K562 (cell line): ENCODE measurements around the gene RPL7A. TPM values are rescaled to one million over a fixed set of nuclear protein-coding genes. Genes with fewer than 3 reads are reported as not detected.

Experiments
- ATAC-seq: fragments of 200-7000 bp; cut with Tn5 transposase; 3 replicates; pipeline ENCODE4 v1.9.1; 2020; ENCODE audit warnings: moderate library complexity
- BruUV-seq: library from RNA; stranded (reverse); fragments of 400-500 nt; replicated peaks from 2 replicates; lab custom pipeline; 2021; lab: Mats Ljungman, UMichigan
- CTCF ChIA-PET: fragments of 300-600 bp; formaldehyde crosslinking; extraction: SDS; loops from one replicate; lab custom pipeline; 2021; ENCODE audit warnings: low intra/inter-chr PET ratio; lab: Yijun Ruan, JAX
- POLR2A ChIA-PET: fragments of 300-600, 350-650 bp; sonication (Branson Sonifier 250); formaldehyde crosslinking; extraction: SDS; loops from one replicate; lab custom pipeline; 2021; ENCODE audit warnings: antibody characterized with exemption, inconsistent platforms; lab: Yijun Ruan, JAX
- DNase-seq, 4 experiments: peaks; one replicate each; pipeline versions ENCODE4 v3.0.0 to v3.0.0-alpha.2; 2011 to 2018; ENCODE audit warnings: low spot score in 3 of 4, mixed read lengths in 3 of 4; ENCODE audit errors: extremely low read depth in 1 of 4
- FAIRE-seq: peaks from 2 replicates; lab custom pipeline; 2011; peaks lifted over from hg19 to GRCh38; lab: Jason Lieb, UNC
- H2AFZ ChIP-seq: 2 replicates; pipeline ENCODE4 v1.6.0; 2011; ENCODE audit warnings: low read depth, low read length, control low read depth, inconsistent platforms
- H3K27ac ChIP-seq: fragments of 200-600 bp; 3 replicates; pipeline ENCODE4 v1.8.0; 2011; ENCODE audit warnings: low read depth, mild to moderate bottlenecking, control low read depth, inconsistent platforms, low read length, moderate library complexity, mixed read lengths; ENCODE audit errors: extremely low read depth
- H3K27me3 ChIP-seq, 2 experiments: fragments of 300-600 bp in 1 of 2; 2 replicates in 1 of 2; 3 replicates in 1 of 2; pipeline versions ENCODE4 v1.6.0 to v1.8.0; 2011; ENCODE audit warnings: inconsistent platforms in 2 of 2, low read length in 2 of 2, mild to moderate bottlenecking in 1 of 2, mixed read lengths in 1 of 2, moderate library complexity in 1 of 2; ENCODE audit not compliant: control insufficient read depth in 2 of 2, insufficient read depth in 2 of 2
- H3K36me3 ChIP-seq: fragments of 300-600 bp; 3 replicates; pipeline ENCODE4 v1.8.0; 2011; ENCODE audit warnings: mild to moderate bottlenecking, low read length, inconsistent platforms; ENCODE audit not compliant: control insufficient read depth, insufficient read depth
- H3K4me1 ChIP-seq, 2 experiments: fragments of 200-600 bp in 1 of 2; replicated peaks in 1 of 2; 2 replicates in 1 of 2; 3 replicates in 1 of 2; pipeline versions ENCODE4 v1.5.1 to v1.8.0; 2011; ENCODE audit warnings: inconsistent platforms in 2 of 2, low read length in 2 of 2, mild to moderate bottlenecking in 1 of 2, mixed read lengths in 1 of 2, moderate library complexity in 1 of 2; ENCODE audit not compliant: control insufficient read depth in 2 of 2, insufficient read depth in 2 of 2
- H3K4me2 ChIP-seq: 2 replicates; pipeline ENCODE4 v1.6.1; 2011; ENCODE audit warnings: low read length, control low read depth, inconsistent platforms, mixed read lengths; ENCODE audit not compliant: insufficient read depth
- H3K4me3 ChIP-seq: fragments of 200-600 bp; sonication (generic), shearing (Covaris generic); 2 replicates; pipeline ENCODE4 v1.5.1; 2016; ENCODE audit warnings: control low read depth, inconsistent platforms
- H3K79me2 ChIP-seq: fragments of 200-600 bp; 3 replicates; pipeline ENCODE4 v1.8.0; 2011; ENCODE audit warnings: low read length, inconsistent platforms; ENCODE audit not compliant: control insufficient read depth, insufficient read depth
- H3K9ac ChIP-seq, 2 experiments: 2 replicates each; pipeline versions ENCODE4 v1.6.0 to v1.6.1; 2011; ENCODE audit warnings: low read depth in 2 of 2, low read length in 2 of 2, control low read depth in 1 of 2, inconsistent platforms in 1 of 2, mild to moderate bottlenecking in 1 of 2, mixed read lengths in 1 of 2; ENCODE audit not compliant: insufficient read depth in 1 of 2
- H3K9me1 ChIP-seq: one replicate; pipeline ENCODE4 v1.6.0; 2011; ENCODE audit warnings: inconsistent platforms, mild to moderate bottlenecking, low read length, moderate library complexity; ENCODE audit not compliant: control insufficient read depth, insufficient read depth
- H3K9me3 ChIP-seq: replicated peaks from 2 replicates; pipeline ENCODE4 v1.5.1; 2011; ENCODE audit warnings: low read depth, low read length, inconsistent platforms; ENCODE audit not compliant: control insufficient read depth, insufficient read depth
- H4K20me1 ChIP-seq: replicated peaks from 2 replicates; pipeline ENCODE4 v1.6.1; 2011; ENCODE audit warnings: low read length, inconsistent platforms, mixed read lengths; ENCODE audit not compliant: control insufficient read depth, insufficient read depth
- COPS2 ChIP-seq: fragments of 450-650 bp; conservative IDR thresholded peaks from 2 replicates; pipeline ENCODE4 v1.6.1; 2016; ENCODE audit warnings: mild to moderate bottlenecking, moderate library complexity
- FIP1L1 ChIP-seq: fragments of 200-400 bp; formaldehyde crosslinking; IDR thresholded peaks from 2 replicates; pipeline ENCODE4 v1.6.1; 2018; ENCODE audit warnings: mild to moderate bottlenecking, low read depth, low read length; ENCODE audit not compliant: poor library complexity, severe bottlenecking
- HMG20B ChIP-seq: fragments of 250-450 bp; sonication (Bioruptor Pico); IDR thresholded peaks from 2 replicates; pipeline ENCODE4 v1.5.0; 2021; ENCODE audit warnings: mild to moderate bottlenecking
- KAT2B ChIP-seq: IDR thresholded peaks from one replicate; pipeline ENCODE4 v1.6.1; 2012; ENCODE audit warnings: low read depth, mild to moderate bottlenecking, control low read depth, inconsistent platforms, low read length, moderate library complexity
- KDM4B ChIP-seq, 2 experiments: fragments of 450-650 bp in 1 of 2; sonication (generic) in 1 of 2; IDR thresholded peaks; 2 replicates each; pipeline ENCODE4 v1.6.1; 2016 to 2017; ENCODE audit warnings: borderline replicate concordance in 2 of 2, antibody characterized with exemption in 1 of 2, low read depth in 1 of 2, mild to moderate bottlenecking in 1 of 2
- MAFF ChIP-seq: IDR thresholded peaks from 2 replicates; pipeline ENCODE4 v1.6.1; 2012; ENCODE audit warnings: low read length, improper control_type of control experiment
- NFIC ChIP-seq: fragments of 450-650 bp; IDR thresholded peaks from 2 replicates; pipeline ENCODE4 v1.6.1; 2017; ENCODE audit warnings: mild to moderate bottlenecking, inconsistent platforms
- NFIX ChIP-seq: fragments of 250-450 bp; sonication (Bioruptor Pico); IDR thresholded peaks from 2 replicates; pipeline ENCODE4 v1.4.0; 2020; ENCODE audit warnings: low read depth, mild to moderate bottlenecking, moderate library complexity
- SAFB2 ChIP-seq: fragments of 200-400 bp; formaldehyde crosslinking; IDR thresholded peaks from 2 replicates; pipeline ENCODE4 v1.6.1; 2018; ENCODE audit warnings: borderline replicate concordance, low read length, low read depth, moderate library complexity; ENCODE audit not compliant: severe bottlenecking
- SRSF9 ChIP-seq: fragments of 200-400 bp; formaldehyde crosslinking; IDR thresholded peaks from 2 replicates; pipeline ENCODE4 v1.6.1; 2017; ENCODE audit warnings: low read depth, low read length, borderline replicate concordance
- ZNF175 ChIP-seq: fragments of 200-800 bp; sonication (Bioruptor generic); IDR thresholded peaks from 2 replicates; pipeline ENCODE4 v1.6.1; 2016; ENCODE audit warnings: low read depth, mild to moderate bottlenecking, missing genetic modification characterization, missing compliant biosample characterization
- ZNF76 ChIP-seq: fragments of 250-450 bp; sonication (Bioruptor Pico); IDR thresholded peaks from 2 replicates; pipeline ENCODE4 v1.4.0; 2020; ENCODE audit warnings: mild to moderate bottlenecking, moderate library complexity, borderline replicate concordance
- WGBS: fragments of 100-300 bp; shearing (Covaris generic); methylation state at CpG from one replicate; pipeline ENCODE4 v1.1.6; 2016; ENCODE audit warnings: low coverage, mixed read lengths; ENCODE audit not compliant: insufficient coverage; ENCODE audit errors: missing lambda C conversion rate; 5-methylcytosine and 5-hydroxymethylcytosine counted together
- in situ Hi-C: fragments of 300-500 bp; cut with MboI; formaldehyde crosslinking; loops from 4 replicates; pipeline ENCODE4 v1.15.0; 2018; ENCODE audit warnings: inconsistent platforms, mixed read lengths
- intact Hi-C: fragments of 100-400 bp; cut with micrococcal nuclease; formaldehyde crosslinking; loops from 2 replicates; pipeline ENCODE4 v1.14.2; 2022
- polyA plus RNA-seq, 8 experiments: library from polyadenylated mRNA; depleted of rRNA in 4 of 8; stranded (reverse) in 5 of 8; unstranded in 3 of 8; fragments of >200 nt; fragmentation: Nextera tagmentation in 2 of 8; fragmentation: Illumina TruSeq in 1 of 8; extraction: Ambion mirVana in 2 of 8; extraction: Trizol in 1 of 8; gene quantifications; 2 replicates each; pipeline versions ENCODE4 v1.2.1 to v1.2.3, GENCODE V29; 2011 to 2014; ENCODE audit warnings: inconsistent platforms in 1 of 8, missing spikeins in 1 of 8
- total RNA-seq, 7 experiments: library from RNA; depleted of rRNA in 6 of 7; stranded (reverse); fragments of >200 nt in 6 of 7; fragmentation: Illumina TruSeq in 2 of 7; extraction: Trizol in 2 of 7; gene quantifications; 2 replicates each; pipeline versions ENCODE4 v1.2.1 to v1.2.3, GENCODE V29; 2011 to 2021; ENCODE audit warnings: low replicate concordance in 1 of 7
- TF ChIP-seq, protein P1 (sequence below): sonication (generic); formaldehyde crosslinking; IDR thresholded peaks from 2 replicates; pipeline ENCODE4 v1.9.0; 2022; ENCODE audit warnings: mild to moderate bottlenecking, missing genetic modification reagents
- TF ChIP-seq, protein P2 (sequence below): fragments of 450-650 bp; formaldehyde crosslinking; IDR thresholded peaks from 2 replicates; pipeline ENCODE4 v1.4.0; 2020; ENCODE audit warnings: mild to moderate bottlenecking
- TF ChIP-seq, protein P3 (sequence below): sonication (generic); formaldehyde crosslinking; IDR thresholded peaks from 2 replicates; pipeline ENCODE4 v1.8.0; 2023; ENCODE audit warnings: missing genetic modification reagents, mild to moderate bottlenecking, borderline replicate concordance

The RPL7A gene
- total and polyA plus RNA-seq, 9 of the 15 experiments (the other 6 are each of a cell fraction or from before 2014, with no cell fraction given), result 1,935 to 3,760 (median 2,652) TPM

DNA sequence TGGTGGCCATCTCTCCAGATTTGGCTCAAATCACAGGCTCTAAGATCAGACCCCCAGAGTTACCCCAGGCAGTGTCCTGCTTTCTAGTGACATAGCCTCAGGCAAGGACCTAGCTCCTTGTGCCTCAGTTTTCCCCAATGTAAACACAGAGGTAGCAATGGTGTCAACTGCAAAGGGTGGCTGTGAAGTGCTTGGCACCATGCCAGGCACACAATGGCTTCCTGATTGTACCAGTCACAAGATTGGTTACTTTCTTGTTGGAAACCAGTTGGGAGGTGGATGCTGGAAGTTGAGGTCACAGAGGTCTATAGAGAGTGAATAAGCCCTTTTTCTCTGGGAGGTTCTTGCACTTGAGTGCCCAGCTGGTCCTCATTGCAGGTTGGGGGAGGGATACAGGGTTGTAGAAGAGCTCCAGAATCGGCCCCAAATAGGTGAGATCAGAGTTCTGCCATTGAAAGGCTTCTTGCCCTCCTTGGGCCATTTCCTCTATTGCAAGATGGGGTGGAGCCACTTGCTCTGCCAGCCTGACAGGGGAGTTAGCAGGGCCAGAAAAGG, 30.5 kb downstream of the RPL7A start:
- Histone ChIP-seq H2AFZ (no peak overlapping the region), H3K9ac (peak overlapping the region in 1 of 2 experiments; percentile 19; a peak in 1 of 4 replicates), H3K79me2 (peaks cover 32% of the 10 kb centered on the region), H3K27me3 (no peaks in the 10 kb centered on the region; a peak in 1 of 5 replicates), H3K9me1 (no peaks in the 10 kb centered on the region), H3K4me3 (no peak overlapping the region), H3K9me3 (peaks cover 5% of the 10 kb centered on the region), H3K36me3 (peaks cover 6% of the 10 kb centered on the region; the same call in 1 of the 3 replicates), H3K27ac (no peak overlapping the region), H3K4me2 (no peak overlapping the region), H4K20me1 (peaks cover 6% of the 10 kb centered on the region; the same call in 1 of the 2 replicates), H3K4me1 (peaks cover 18 to 29% of the 10 kb centered on the region in 2 experiments; a peak in 4 of 5 replicates)
- ChIA-PET POLR2A (interaction anchor here (0.6 to 8.3 kb wide), 8 partner anchors 8 to 73 kb away, joined by 3 to 81 read pairs (median 6); partner anchors contain the start of genes MED22 and RPL7A), CTCF (no interaction called here)
- FAIRE-seq (no peak), DNase-seq (no peak), ATAC-seq (no peak)
- intact Hi-C loops, result no loop called here
- no TSS peak for BruUV-seq
- no peak for TF ChIP-seq ZNF76 (CRISPR knock-in tag)
- no peak for TF ChIP-seq ZNF175 (CRISPR knock-in tag)
- no peak for TF ChIP-seq COPS2
- no peak for TF ChIP-seq MAFF
- TF ChIP-seq, protein P1, sequence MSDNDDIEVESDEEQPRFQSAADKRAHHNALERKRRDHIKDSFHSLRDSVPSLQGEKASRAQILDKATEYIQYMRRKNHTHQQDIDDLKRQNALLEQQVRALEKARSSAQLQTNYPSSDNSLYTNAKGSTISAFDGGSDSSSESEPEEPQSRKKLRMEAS, result no peak
- no peak for TF ChIP-seq SRSF9
- TF ChIP-seq, protein P2, sequence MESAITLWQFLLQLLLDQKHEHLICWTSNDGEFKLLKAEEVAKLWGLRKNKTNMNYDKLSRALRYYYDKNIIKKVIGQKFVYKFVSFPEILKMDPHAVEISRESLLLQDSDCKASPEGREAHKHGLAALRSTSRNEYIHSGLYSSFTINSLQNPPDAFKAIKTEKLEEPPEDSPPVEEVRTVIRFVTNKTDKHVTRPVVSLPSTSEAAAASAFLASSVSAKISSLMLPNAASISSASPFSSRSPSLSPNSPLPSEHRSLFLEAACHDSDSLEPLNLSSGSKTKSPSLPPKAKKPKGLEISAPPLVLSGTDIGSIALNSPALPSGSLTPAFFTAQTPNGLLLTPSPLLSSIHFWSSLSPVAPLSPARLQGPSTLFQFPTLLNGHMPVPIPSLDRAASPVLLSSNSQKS (CRISPR knock-in tag), result no peak
- no peak for TF ChIP-seq HMG20B (CRISPR knock-in tag)
- no peak for TF ChIP-seq KDM4B (IDR thresholded peaks at IDR 0.05; ENCODE audit: borderline replicate concordance in 2 of 2, low read depth in 1 of 2)
- TF ChIP-seq NFIC, result peak; percentile 97
- TF ChIP-seq, protein P3, sequence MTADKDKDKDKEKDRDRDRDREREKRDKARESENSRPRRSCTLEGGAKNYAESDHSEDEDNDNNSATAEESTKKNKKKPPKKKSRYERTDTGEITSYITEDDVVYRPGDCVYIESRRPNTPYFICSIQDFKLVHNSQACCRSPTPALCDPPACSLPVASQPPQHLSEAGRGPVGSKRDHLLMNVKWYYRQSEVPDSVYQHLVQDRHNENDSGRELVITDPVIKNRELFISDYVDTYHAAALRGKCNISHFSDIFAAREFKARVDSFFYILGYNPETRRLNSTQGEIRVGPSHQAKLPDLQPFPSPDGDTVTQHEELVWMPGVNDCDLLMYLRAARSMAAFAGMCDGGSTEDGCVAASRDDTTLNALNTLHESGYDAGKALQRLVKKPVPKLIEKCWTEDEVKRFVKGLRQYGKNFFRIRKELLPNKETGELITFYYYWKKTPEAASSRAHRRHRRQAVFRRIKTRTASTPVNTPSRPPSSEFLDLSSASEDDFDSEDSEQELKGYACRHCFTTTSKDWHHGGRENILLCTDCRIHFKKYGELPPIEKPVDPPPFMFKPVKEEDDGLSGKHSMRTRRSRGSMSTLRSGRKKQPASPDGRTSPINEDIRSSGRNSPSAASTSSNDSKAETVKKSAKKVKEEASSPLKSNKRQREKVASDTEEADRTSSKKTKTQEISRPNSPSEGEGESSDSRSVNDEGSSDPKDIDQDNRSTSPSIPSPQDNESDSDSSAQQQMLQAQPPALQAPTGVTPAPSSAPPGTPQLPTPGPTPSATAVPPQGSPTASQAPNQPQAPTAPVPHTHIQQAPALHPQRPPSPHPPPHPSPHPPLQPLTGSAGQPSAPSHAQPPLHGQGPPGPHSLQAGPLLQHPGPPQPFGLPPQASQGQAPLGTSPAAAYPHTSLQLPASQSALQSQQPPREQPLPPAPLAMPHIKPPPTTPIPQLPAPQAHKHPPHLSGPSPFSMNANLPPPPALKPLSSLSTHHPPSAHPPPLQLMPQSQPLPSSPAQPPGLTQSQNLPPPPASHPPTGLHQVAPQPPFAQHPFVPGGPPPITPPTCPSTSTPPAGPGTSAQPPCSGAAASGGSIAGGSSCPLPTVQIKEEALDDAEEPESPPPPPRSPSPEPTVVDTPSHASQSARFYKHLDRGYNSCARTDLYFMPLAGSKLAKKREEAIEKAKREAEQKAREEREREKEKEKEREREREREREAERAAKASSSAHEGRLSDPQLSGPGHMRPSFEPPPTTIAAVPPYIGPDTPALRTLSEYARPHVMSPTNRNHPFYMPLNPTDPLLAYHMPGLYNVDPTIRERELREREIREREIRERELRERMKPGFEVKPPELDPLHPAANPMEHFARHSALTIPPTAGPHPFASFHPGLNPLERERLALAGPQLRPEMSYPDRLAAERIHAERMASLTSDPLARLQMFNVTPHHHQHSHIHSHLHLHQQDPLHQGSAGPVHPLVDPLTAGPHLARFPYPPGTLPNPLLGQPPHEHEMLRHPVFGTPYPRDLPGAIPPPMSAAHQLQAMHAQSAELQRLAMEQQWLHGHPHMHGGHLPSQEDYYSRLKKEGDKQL (CRISPR knock-in tag), result no peak
- peak; percentile 91 for TF ChIP-seq NFIX (CRISPR knock-in tag)
- no peak for TF ChIP-seq SAFB2
- TF ChIP-seq FIP1L1, result no peak
- no peak for TF ChIP-seq KAT2B
- WGBS, result 27% methylated on average over 1 of the region's 1 CpG
- in situ Hi-C loops, result no loop called here
